Activated CD8-positive, alpha-beta memory T cell treated with anti-CD3 and anti-CD28 coated beads, Interleukin-2, amount 50 U/mL, for 4 hours (primary cell): ENCODE data around the gene DPY19L1.
A peak's percentile ranks its signal among the peaks of the same experiment; 100 is the strongest.
"Not testable (repeated sequence)": the region's sequence is repeated elsewhere in the genome, so short reads cannot be mapped to it uniquely, and the experiment has no call there.

Experiments used
- DNase-seq: peaks from one replicate; pipeline ENCODE4 v3.0.0-alpha.2; 2020

The DPY19L1 gene

DNA sequence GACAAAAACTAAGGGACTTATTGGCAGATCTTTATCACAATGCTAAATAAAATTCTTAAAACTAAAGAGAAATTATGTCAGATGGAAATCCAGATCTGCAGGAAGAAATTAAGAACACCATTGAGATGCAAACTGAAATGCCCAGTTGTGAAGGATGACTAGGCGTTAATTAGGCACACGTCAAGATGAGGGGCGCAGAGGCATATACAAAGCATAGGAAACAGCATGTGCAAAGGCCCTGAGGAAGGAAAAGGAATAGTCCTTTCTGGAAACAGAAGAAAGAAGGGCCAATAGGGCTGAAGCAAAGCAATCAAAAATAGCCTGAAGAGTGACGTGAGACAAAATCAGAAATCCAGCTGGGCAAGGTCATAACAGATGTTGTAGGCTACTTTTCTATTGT lies 53.1 kb downstream of the DPY19L1 start:
- DNase-seq = not testable (repeated sequence)

- no peak for DNase-seq
These were observed 54.8 kb downstream of the DPY19L1 start for GRCh38 chr7:34982371-34983019.

DNA sequence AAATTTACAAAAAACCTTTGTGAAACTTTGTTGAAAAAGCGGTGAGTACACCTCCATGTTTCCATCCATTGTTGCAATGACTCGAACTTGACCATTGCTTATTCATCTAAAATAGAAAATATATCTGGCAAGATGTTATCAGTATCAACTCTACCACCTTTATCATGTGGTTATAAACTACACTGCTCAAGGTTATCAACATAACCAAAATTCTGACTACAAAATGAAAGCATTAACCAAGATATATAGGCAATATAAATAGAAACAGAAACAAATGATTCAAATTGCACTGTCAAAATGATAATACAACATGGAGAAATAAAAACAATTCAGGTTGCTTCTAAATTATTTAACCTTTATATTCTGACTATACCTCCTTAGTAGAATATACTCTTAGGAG lies 58.2 kb downstream of the DPY19L1 start:
- not testable (repeated sequence) for DNase-seq

GRCh38 chr7:34973400-34973760 lies 63.9 kb downstream of the DPY19L1 start:
- DNase-seq = no peak

DNA sequence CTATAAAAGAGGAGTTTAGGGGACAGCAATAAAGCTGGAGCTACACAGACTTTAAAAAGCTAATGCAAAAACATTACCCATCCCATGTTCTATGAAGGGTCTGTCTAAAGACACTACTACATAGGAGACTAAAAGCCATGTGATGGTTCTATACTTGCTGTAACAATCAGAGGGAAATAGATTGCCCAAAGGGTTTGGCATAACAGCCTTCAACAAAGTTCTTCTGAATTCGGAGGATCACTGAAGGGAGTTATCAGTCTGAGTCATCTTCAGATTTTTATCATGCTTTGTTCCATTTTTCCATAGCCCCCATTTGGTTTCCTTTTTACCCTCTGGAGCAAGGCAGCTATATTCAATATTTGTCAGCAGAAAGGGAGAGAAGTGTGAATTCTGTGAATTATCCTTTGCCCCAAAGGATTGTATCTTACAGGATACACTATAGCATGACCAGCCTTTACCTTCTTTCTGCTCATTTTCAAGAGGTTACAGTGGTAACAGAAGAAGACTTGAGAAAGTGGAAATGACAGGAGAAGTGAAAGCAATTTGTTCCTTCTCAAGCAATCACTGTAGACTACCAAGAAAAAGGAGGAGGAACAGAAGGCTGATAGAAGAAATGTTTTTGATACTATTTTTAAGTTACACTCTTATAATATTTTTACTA lies 64.4 kb downstream of the DPY19L1 start:
- not testable (repeated sequence) for DNase-seq

DNA sequence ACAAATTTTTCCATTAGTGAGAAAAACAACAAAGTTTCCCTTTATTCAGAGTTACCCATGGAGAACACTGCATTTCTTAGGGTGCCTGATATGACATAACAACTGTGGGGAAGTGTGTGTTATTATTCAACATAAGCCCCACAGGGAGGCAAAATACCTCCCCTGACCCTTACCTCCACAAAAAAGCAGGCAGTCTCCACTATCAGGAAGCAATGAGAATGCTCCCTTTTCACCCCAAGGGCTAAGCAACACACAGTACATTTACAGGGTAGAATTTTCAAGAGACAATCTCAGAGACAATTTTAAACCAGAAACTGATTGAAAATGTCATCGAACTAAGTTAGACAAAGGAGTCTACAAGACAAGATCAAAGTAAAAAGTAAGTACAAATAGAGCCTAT lies 69.5 kb downstream of the DPY19L1 start:
- DNase-seq = not testable (repeated sequence)

- not testable (repeated sequence) for DNase-seq
These were observed 70.8 kb downstream of the DPY19L1 start for GRCh38 chr7:34966504-34966903.

- DNase-seq = no peak
These were observed 79.3 kb downstream of the DPY19L1 start for GRCh38 chr7:34958021-34958420.

GRCh38 chr7:34952822-34953221 lies 84.5 kb downstream of the DPY19L1 start:
- no peak for DNase-seq

GRCh38 chr7:34949361-34949760 lies 87.9 kb downstream of the DPY19L1 start:
- no peak for DNase-seq

DNA sequence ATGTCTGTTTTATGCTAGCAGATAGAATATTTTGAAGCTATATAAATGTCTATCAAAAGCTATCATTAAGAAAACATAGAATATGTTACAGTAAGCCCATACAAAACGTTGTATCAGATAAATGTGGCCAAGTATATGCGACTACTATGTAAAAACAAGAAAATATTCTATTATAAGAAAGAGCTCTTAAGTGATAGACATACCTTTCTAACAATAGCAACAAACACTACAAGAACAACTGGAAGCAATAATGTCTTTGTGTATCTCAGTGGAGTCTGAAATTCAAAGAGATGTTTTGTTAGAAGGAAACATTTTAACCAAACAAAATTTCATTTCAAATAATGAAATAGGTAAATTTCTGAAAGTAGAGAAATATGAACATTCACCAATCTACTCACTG lies 89.9 kb downstream of the DPY19L1 start:
- not testable (repeated sequence) for DNase-seq

DNA sequence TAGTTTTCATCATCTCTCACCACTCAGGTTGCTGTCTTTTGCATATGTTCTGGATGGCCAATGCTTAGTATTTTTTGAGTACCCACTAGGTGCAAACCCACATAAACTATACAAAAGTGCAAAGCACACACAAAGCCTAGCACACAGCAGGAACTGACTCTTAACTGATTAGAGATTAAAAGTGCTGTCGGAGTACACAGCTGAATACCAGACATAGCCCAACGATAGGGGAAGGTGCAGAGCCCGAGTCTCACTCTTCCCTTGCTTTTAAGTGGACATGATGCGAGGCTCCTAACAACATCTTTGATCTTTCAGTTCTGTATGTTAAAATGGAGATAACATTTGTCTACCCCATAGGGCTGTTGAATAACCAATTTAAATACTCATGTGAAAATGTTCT lies 90.8 kb downstream of the DPY19L1 start:
- DNase-seq = no peak

GRCh38 chr7:34945894-34946477 lies 91.3 kb downstream of the DPY19L1 start:
- not testable (repeated sequence) for DNase-seq

GRCh38 chr7:34939175-34939574 lies 98.1 kb downstream of the DPY19L1 start:
- DNase-seq = no peak

DNA sequence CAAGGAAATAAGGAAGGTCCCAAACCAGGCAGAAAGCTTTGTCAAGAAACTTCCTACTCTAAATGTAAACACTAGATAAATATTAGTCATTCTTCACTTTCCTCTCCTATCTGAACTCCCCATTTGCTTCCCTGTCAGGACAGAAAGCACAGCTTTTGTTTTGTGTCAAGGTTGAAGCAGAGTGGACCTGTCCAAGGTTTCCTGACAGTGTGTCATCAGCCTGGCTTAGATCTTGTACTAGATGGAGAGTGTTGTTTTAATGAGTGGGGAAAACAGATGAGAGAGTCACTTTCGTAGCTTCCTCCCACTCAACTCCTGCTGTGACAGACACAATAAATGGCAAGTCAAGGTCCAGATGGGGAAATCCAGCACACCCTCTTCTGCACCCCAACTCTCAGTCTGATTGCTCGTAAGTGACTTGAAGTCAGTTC lies 101.5 kb downstream of the DPY19L1 start:
- DNase-seq = not testable (repeated sequence)

DNA sequence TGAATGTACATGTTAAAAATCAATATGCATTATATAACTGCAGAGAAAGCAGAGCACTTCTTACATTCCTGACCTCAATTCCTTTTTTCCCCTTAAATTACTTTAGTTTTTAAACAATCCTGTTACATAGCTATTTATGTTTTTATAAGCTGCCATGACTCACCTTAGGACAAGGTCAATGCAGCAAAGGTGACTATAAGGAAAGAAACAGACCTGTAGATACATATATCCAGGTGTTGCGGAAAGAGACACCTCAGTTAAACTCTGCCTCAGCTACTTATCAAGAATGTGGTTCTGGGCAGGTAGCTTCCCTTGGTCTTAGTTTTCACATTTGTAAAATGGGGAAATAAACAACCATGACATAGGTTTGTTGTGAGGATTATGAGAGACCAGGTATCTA lies 105.5 kb downstream of the DPY19L1 start:
- no peak for DNase-seq

- DNase-seq = not testable (repeated sequence)
These were observed 107.5 kb downstream of the DPY19L1 start for GRCh38 chr7:34929783-34930182.

GRCh38 chr7:34928560-34928959 lies 108.7 kb downstream of the DPY19L1 start:
- no peak for DNase-seq

GRCh38 chr7:34928052-34928451 lies 109.2 kb downstream of the DPY19L1 start:
- DNase-seq = peak; percentile 36

DNA sequence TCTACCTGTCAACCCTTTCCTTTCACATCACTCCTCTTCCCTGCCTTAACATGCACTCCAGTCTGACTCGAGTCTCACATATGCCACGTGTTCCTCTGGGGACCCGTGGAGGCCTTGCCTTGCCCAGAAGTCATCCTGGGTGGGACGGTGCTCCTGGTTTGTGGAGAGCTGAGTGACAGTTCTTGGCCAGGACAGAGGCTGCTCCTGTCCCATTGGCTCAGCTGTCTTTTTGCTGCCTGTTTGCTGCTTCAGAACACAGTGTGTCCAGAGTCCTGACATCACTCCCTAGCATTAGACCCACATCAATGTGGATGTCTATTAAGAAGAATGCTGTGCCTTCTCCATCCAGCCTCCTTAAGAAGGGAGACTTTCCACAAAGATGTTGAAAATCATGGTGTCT lies 116.8 kb downstream of the DPY19L1 start:
- not testable (repeated sequence) for DNase-seq

DNA sequence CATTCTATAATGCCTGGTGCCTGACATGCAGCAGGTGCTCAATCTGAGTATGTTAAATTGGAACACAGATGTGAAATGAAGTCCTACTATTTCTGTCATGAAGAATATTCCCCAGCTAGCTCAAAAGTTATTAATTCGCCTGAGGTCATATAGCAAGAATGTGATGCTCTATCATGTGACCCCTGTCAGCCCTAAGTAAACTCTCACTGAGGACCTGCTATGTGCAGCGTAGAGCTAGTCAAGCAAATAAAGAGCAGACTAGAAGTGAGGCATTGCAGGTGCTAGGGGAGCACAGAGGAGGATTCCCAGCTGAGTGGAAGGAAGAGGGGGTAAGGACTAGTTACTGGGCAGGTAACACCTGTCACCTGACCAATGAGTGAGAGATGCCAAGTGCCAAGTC lies 118.2 kb downstream of the DPY19L1 start:
- DNase-seq = not testable (repeated sequence)

DNA sequence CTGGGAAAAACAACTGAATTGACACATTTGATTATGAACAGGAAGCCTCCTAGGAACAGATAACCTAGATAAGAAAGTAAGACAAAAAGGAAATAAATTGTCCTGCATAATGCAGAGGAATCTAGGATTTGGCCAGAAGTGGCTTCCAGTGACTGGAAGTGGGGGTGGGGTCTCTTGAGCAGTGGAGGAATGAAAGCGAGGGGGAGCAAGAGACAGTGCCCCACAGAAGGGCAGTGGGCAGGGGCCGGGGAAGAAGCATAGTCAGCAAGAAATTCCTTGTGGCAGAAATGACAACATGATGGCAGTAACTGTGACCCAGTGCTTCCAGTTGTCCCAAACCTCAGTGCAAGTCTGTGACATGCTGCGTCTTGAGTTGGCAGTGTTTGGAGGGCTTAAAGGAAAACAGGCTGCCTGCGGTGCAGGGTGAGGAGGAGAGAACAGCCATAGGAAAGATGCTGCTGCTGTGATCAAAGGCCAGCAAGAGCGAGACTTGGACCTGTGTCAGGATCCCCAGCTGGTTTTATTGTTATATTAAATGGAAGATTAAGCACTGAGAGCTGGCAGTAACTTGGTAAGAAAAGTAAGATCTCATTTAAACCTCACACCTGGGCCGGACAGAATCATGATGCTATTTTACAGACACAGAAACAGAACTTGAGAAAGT lies 119.0 kb downstream of the DPY19L1 start:
- DNase-seq = not testable (repeated sequence)

DNA sequence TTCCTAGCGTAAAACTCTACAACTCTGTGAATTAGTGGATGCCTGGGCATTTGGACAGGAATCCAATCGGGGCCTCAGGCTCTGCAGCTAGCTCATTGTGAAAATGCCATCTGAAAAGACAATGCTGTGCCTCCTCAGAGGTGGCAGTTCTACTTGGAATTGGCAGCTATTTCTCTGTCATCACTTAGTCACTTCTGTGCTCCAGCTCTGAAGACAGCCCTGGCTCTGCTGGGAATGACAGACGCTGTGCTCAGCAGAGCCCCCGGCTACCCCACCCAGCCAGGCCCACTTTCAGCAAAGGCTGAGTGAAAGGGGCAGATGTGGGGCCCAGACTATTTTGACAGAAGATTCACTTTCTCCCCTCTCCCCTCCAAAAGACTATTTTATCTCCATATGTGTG lies 119.8 kb downstream of the DPY19L1 start:
- DNase-seq = not testable (repeated sequence)

GRCh38 chr7:34916267-34916666 lies 121.0 kb downstream of the DPY19L1 start:
- no peak for DNase-seq
